HepG2 (cell line): ENCODE data around the gene NR2F6. TPM values are rescaled to one million over a fixed set of nuclear protein-coding genes. Genes with fewer than 3 reads are reported as not detected.

Source experiments
- SNAPC4 ChIP-seq: sonication (generic); formaldehyde crosslinking; IDR thresholded peaks from 2 replicates; pipeline ENCODE4 v1.4.0; 2020; ENCODE audit warnings: mild to moderate bottlenecking, missing genetic modification reagents
- ZBTB1 ChIP-seq: sonication (generic); formaldehyde crosslinking; IDR thresholded peaks from 2 replicates; pipeline ENCODE4 v1.4.0; 2020; ENCODE audit warnings: missing genetic modification reagents, borderline replicate concordance
- ZNF318 ChIP-seq: sonication (generic); formaldehyde crosslinking; IDR thresholded peaks from 2 replicates; pipeline ENCODE4 v1.4.0; 2020; ENCODE audit warnings: mild to moderate bottlenecking, missing genetic modification reagents
- ZNF407 ChIP-seq: sonication (generic); formaldehyde crosslinking; IDR thresholded peaks from one replicate; pipeline ENCODE4 v1.5.1; 2020; ENCODE audit warnings: mild to moderate bottlenecking, missing genetic modification reagents; ENCODE audit errors: not compliant biosample characterization
- polyA plus RNA-seq, 8 experiments: library from polyadenylated mRNA; depleted of rRNA in 3 of 8; stranded (reverse) in 7 of 8; unstranded in 1 of 8; fragments of >200 nt; fragmentation: Illumina TruSeq in 4 of 8; extraction: Trizol in 4 of 8; gene quantifications; 2 replicates each; pipeline versions ENCODE4 v1.2.1 to v1.2.3, GENCODE V29; 2011 to 2016; ENCODE audit warnings: low read depth in 4 of 8, missing spikeins in 1 of 8, mixed read lengths in 1 of 8; ENCODE audit not compliant: insufficient read depth in 1 of 8
- total RNA-seq, 5 experiments: library from RNA; depleted of rRNA; stranded (reverse); fragments of >200 nt; fragmentation: Illumina TruSeq; extraction: Trizol; gene quantifications; 2 replicates each; pipeline ENCODE4 v1.2.3, GENCODE V29; 2016; ENCODE audit warnings: low read depth in 1 of 5

NR2F6 gene
- total and polyA plus RNA-seq, 2 of the 13 experiments (the other 11 are each of a cell fraction or from before 2014, with no cell fraction given) = 30.9 to 72.4 TPM

GRCh38 chr19:17248011-17248776 is 2.5 kb upstream of the NR2F6 start (continued):
- no peak for TF ChIP-seq SNAPC4 (CRISPR knock-in tag)
- no peak for TF ChIP-seq ZBTB1 (CRISPR knock-in tag)
- TF ChIP-seq ZNF407 (CRISPR knock-in tag) = peak; percentile 34
- no peak for TF ChIP-seq ZNF318 (CRISPR knock-in tag)
